HG03280 (cell line): ENCODE data around the gene ZDHHC1.

Experiments
- ATAC-seq: cut with Tn5 transposase; IDR thresholded peaks from one replicate; pipeline ENCODE4 v1.9.1; 2021; ENCODE audit warnings: mild to moderate bottlenecking, moderate library complexity; ENCODE audit not compliant: unreplicated experiment

Gene ZDHHC1

DNA sequence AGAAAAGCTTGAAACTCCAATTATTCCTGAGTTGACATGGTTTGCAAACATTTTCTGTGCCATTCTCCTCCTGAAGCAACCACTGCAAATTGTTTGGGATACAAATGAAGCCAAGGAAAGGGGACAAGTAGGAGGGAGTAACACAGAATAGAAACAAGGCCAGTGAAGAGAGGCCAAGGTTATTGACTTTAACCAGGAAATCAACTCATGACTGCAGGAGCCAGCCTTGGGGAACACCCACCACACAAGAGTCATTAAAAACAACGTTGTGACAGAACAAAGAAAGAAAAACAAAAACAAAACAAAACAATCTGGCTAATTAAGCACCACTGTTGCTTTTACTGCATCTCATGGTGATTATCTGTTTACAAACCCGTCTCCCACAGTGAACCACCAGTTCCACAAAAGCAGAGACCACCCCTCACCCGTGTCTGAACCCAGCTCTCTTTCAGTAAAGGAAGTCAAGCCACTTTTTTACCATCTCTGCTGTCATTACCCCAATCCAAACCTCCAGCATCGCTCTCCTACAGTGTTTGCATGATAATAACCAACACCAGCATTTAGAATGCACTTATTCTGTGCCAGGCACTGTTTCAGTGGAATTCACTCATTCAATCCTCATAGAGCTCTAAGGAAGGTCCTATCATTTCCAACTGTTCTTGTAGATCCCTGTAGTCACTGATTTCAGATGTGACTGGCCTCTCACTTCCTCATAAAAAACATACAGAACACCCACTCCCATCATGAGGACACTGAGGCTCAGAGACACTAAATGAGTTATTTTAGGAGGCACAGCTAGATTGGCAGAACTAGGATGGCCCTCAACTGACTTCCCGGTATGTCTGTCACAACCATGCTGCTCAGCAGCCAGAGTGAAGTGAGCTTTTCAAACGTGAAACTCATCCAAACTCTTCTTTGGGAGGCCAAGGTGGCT, 2.0 kb downstream of the ZDHHC1 start:
- no peak for ATAC-seq

DNA sequence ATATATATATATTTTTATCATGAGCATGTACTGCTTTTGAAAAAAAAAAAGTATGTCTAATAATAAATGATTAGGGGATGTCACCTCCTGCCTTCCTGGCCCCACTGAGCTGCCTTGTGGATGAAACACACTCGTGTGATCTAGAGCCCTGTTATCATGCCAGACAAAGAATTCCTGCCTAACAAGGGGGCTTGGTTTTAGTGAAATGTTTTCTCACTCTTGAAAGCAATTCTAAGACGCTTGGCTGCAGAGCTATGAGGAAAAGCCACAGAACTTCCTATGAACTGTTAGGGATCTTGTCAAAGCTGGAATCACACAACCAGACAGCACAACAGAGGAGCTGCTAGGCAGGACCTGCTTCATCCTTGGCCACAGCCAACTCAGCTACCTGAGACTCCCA, 4.0 kb downstream of the ZDHHC1 start:
- no peak for ATAC-seq

DNA sequence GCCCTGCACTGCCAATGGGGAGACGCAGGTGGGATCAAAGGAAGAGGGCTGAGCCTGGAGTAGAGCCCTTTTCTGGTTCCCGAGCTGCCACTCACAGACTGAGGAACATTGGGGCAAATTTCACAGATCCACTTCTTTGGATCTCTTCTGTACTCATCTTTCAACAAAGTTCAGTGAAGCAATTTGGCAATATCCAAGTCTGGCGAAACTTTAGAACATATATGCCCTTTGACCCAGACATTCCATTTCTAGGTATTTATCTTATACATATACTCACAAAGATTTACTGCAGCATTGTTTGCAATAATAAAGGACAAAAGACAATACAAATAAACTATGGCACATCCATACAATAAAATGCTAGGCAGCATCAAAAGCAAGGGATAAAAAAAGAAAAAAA, 4.9 kb downstream of the ZDHHC1 start:
- ATAC-seq, result no peak

DNA sequence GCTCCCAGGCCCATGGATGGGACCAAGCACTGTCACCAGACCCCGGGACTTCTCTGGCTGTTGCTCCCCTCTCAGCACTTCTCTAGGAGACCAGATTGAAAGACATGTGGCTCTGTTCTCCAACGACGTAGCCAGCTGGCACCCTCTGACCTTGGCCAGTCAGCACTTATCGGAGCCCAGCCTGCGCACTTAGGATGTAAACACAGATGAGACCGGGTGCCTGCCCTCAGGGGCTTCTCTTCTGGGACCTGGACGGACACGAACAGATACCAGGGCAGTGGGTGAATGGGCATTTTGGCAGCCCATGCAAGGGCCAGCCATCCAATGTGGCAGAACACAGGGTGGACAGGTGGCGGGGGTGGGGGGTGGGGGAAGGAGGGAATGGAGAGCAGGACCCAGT, 6.6 kb downstream of the ZDHHC1 start:
- no peak for ATAC-seq

DNA sequence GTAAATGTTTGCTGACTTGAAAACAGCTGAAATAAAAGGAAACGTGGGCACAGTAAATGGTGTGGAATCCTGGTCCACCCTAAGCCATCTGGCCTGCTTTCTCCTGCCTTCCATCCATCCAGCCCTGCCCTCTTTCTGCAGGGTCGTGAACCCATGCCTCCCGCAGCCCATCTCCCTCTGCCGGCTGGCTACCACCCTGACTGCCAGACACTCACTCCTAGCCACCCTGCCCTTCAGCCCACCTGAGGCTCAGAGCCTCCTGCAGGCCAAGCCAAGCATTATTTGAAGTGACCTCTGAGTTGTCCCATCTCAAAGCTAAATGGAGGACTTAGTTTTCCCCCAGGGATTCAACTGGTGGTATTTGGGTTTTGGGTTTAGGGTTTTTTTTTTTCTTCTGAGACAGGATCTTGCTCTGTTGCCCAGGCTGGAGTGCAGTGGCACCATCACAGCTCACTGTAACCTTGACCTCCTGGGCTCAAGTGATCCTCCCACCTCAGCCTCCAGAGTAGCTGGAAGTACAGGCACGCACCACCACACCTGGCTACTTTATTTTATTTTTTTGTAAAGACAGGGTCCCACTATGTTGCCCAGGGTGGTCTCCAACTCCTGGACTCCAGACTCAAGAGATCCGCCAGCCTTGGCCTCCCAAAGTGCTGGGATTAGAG, 8.4 kb downstream of the ZDHHC1 start:
- no peak for ATAC-seq

DNA sequence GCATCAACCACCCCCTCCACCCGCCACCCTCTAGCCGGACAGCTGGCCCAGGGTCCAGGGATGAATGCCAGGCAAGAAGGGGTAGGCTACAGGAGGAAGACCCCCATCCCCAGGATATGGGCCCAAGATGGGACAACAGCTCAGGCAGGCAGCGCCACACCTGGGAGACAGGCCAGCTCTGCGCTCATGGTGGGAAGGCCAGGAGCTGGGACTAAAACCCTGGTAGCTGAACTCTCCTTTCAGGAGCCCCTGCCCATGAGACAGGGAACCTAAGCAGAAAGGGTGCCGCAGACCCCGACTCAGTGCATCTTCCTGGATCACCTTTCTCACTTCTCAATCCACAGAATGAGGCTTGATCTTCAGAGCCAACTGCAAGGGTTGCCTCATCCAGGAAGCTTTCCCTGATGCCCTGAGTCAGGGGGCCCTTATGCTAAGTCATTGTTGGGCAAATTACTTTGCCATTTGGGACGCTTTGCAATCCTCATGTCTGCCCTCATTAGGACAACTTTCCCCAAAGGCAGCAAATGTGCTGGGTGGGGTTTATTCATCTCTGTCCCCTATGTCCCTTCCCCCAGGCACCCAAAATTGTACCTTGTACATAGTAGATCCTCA, 9.0 kb downstream of the ZDHHC1 start:
- no peak for ATAC-seq

DNA sequence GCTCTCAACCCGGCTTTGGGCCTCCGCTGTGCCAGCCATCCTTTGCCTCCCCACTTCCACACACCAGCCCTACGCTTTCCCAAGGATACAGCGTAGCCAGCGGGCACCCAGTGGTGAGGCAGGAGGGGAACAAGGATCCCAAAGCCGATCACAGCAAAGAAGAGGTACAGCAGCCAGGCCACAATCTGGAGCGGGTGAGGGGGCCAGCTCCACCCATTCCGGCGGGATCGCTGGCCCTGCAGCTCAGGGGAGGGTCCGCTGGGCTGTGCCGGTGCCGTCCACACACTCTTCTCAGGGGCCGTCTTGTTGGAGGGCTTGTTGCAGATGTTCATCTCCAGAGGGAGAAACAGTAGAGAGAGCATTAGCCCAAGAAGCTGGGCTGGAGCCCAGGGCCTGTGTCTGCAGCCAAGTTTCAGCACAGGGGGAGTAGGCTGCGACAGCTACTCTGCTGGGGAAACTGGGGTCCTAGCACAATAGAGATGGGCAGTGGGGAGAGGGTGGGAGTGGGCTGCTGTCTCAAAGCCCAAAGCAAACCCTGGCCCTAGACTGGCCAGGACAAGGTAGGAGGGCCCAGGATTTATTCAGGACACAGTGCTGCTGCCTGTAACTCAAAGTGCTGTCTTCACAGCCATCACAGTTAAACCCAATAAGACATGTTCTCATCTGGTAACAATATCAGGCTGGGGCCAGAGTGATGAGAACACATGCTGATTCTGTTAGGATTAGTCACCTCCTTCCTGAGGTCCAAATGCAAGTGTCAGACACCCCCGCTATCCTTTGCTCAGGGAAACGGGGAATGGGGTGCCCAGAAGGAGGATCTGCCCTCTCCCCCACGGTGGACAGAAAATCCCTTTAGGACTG, 9.9 kb downstream of the ZDHHC1 start:
- ATAC-seq, result no peak

DNA sequence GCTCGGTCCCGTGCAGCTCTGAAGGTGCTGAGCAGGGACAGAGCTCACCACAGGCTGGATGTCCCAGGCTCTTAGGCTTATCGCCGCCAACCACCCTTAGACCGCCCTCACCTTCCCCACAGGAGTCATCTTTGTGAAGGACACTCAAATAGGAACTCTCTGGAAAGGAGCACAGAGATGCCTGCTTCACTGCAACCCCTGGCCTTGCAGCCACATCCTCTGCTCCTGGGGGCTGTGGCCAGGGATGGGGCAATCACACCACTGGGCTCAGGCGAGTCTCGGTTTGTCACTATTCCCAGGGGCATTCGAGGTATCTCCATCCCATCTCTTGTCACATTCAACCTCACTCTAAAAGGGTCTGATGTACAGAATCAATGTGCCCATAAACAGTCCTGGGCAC, 10.9 kb downstream of the ZDHHC1 start:
- ATAC-seq, result no peak

DNA sequence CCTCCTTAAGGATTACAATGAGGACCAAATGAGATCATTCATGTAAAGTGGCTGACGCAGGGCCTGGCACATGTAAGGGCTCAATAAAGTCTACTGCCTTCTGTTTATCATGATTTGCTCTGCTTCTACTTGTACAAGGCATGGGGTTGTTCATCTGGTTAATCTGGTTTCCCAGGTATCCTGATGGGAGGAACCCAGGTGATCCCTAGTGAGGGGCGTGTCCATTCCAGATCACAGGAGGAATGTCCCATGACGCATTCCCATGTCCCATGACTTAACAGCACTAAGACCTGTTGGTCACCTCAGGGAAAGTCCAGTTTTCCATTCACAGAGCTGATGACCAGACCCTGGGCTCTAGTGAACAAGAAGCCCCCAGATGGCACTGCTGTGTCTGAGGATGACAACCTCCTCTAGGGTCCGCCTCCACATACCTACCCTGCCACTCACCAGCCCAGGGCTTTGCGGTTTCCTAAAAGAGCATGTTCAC, 11.5 kb downstream of the ZDHHC1 start:
- ATAC-seq, result no peak

DNA sequence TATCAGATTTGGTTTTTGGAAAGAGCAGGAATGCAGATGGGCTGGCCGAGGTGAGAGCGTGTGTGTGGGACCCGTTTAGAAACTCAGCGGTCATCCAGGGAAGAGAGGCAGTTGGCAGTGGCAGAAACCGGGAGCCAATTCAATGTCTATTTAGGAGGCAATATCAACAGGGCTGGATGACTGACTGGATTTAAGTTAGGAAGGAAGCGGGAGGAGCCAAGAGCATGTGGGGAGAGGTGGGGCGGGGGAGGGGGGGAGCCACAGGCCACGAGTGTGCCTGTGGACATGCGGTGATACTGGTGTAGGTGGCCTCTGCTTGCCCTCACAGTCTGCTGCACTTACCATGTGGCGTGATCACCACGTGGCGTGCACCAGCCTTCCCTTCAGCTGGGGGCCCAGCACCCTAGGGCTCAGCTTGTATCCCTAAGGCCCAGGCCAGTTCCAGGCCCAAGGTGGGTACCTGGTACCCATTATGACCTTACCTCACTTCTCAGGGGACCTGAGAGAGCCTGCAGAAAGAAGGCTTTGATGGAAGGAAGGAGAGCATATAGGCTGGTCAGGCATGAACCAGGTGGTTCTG, 12.2 kb downstream of the ZDHHC1 start:
- no peak for ATAC-seq

DNA sequence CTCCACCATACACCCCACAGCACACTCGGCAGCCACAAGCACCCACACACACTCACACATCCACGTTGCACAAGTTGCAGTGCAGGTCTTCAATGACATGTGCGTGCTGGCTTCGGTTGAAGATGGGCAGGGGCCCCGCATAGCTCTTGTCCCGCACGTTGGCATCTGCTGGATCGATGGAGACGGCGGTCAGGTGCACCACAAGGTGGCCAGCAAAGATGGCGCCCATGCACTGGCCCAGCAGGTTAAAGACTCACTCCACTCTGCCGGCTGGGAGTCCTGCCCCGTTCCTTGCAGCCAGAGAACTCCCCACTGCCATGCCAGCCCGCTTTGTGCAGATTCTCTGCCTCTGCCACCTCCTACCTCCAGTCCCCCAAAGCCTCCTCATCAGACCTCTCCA, 15.4 kb downstream of the ZDHHC1 start:
- no peak for ATAC-seq

DNA sequence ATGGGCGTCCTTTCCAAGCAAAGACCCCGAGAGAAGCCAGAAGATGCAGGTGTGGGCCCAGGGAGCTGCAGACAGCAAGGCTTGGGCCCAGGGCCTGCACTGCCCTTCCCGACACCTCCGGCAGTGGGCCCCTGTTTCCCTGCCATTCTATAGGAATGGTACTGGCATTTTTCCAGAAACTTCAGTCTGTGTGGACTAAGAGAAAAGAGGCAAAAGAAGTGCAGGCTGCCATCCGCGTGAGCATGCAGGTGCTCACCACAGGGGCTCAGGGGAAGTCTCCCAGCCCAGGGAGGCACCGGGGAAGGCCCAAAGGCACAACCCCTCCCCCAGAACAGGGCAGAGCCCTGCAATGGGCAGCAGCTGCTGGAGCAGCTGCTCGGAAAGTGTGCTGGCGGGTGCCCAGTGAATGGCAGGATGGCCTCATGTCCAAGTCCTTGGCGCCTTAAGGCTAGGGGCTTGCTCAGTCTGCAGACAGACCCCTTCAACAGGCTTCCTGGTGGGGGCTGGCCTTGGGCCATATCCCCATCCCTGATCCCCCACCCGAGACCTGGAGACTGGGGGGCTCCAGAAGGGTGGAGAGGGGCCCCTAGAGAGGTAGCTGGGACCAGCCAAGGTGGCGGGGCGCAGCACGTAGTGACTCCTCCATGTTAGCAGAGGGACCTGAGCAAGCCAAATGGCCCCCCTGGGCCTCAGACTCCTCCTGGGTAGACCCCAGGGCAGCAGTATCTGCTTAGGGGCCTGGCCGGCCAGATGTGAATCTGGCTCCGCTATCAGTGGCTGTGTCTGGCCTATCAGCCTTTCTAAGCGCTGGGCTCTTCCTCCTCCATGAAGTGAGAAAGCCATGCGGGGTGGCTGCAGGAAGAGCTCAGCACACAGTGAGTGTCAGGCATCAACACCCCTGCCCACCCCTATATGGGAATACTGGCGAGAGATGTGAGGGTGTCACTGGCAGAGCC, 16.2 kb downstream of the ZDHHC1 start:
- no peak for ATAC-seq

DNA sequence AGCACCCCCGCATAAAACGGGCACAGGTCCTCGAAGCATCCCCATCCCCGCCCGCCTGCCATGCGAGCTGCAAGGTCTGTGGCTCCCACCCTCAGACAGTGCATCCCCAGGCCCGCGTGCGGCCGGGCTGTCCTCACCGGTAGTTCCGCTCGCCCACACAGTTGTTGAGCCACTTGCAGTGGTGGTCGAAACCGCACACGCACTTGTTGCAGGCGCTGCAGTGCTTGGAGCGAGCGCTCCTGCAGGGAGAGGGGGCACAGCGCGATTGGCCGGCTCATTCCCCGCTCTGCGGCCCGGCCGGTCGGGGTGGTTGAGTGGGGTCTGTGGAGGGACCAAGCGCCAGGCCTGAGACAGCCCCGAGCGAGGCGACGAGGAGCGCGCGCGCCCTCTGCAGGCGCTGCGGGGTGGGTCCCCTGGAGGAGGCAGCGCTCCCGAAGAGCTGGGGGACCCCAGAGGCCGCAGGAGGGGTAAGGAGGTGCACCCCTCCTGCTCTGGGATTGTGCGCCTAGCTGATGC, 17.0 kb downstream of the ZDHHC1 start:
- ATAC-seq, result no peak

DNA sequence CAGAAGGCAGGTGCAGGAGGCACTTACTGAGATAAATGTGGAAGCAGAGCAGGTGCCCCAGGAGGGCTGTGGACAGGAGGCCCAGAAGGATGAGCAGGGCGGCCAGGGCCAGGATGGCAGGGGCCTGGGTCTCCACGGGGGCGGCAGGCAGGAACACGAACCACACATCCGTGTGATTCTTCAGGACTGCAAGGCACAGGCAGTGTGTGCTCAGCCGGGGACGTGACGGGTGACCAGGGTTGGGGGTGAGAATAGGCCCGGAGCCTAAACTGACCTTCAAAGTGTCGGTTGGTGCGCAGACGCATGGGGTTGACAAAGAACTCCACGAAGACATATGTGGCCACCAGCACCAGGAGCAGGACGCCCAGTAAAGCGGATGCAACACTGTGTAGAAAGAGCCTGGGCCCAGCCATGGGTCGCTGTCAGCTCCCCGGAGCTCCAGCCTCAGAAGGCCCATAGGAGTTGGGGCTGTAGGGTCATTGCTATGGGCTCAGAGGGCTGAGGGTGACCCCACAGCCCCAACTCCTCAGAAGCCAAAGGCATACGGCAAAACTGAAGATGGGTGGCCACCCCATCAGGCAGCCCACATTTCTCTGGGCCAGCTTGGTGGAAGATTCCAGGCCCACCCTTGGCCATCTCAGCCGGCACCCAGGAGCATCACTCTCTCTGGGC, 17.6 kb downstream of the ZDHHC1 start:
- no peak for ATAC-seq

DNA sequence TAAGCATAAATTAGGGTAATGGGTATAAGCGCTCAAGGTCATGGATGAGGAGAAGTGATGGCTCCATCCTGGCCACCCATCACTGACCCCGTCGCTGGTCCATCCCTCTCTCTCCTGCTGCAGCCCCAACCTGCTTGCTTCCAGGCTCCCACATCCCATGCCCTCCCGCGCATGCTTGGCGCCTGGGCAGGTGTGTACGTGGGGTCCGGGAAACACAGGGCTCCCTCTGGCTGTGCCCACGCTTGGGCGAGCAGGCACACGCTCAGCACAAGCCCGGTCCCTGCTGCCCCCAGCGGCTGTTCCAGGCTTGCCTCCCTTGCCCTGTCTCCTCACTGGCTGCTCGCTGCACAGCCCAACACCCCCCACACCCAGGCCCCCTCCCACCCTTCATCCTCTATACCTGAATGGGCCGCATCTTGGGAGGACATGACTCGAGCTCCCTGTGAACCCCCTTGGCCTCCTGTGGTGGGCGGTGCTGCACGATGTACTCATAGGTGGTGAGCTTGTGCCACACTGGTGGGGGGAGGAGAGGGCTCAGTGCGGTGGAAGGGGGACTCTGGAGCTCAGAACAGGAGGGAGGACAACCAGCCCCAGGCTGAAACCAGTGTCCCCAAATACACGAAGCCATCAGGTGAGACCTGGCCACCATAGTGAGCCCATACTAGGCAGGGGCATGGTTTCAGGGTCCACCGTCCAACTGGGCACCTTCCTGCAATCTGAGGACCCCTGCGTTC, 18.3 kb downstream of the ZDHHC1 start:
- ATAC-seq, result no peak

DNA sequence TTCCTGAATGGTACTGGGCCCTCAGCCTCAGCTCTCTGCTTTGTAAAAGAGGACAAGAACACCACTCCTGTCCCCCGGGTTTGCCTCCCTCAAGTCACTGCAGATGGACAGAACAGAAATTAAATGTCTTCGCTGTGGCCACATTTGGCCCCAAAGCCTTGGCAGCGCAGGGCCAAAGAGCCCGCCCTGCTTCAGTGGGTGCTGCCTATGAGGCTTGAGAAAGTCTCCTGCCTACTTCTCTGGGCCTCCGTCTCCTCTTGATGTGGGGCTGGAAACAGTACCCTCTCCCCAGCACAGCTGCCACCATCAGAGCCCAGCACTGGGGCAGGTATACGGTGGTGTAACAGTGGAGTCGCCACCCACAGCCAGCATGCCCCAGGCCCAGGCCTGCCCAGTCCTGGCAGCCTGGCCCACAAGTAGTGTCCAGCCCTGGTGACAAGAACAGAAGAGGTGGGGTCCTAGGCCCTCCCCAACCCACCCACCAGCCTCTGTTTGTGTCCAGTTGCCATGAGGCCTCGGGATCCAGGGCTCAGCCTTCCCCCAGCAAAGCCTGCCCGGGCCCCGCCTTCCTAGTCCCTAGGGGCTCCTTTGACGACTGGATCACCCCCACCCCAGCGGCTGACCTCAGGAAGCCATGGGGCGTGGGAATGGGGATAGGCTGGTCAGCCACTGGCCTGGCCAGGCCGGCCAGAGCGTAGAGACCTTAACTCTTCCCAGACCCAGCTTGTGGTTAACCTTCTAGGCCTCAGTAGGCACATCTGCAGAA, 19.1 kb downstream of the ZDHHC1 start:
- ATAC-seq, result no peak
